HepG2 (cell line): ENCODE measurements around the gene BCAT1. TPM values are rescaled to one million over a fixed set of nuclear protein-coding genes. Genes with fewer than 3 reads are reported as not detected.

ENCODE experiments used
- ATAC-seq: fragments of 200-7000 bp; cut with Tn5 transposase; 3 replicates; pipeline ENCODE4 v1.9.1; 2020; ENCODE audit warnings: mild to moderate bottlenecking, moderate library complexity
- BruUV-seq: library from RNA; stranded (reverse); fragments of 400-500 nt; replicated peaks from 2 replicates; lab custom pipeline; 2021; lab: Mats Ljungman, UMichigan
- CTCF ChIA-PET: fragments of 300-600 bp; formaldehyde crosslinking; extraction: SDS; loops from one replicate; lab custom pipeline; 2021; ENCODE audit warnings: low total read pairs, inconsistent platforms, low intra/inter-chr PET ratio; lab: Yijun Ruan, JAX
- POLR2A ChIA-PET: fragments of 350-600 bp; sonication (Branson Sonifier 250); formaldehyde crosslinking; loops from one replicate; lab custom pipeline; 2020; ENCODE audit warnings: antibody characterized with exemption, inconsistent platforms; lab: Yijun Ruan, JAX
- DNase-seq: peaks from one replicate; pipeline ENCODE4 v3.0.0-alpha.2; 2015; ENCODE audit warnings: low spot score
- FAIRE-seq: peaks from 3 replicates; lab custom pipeline; 2011; peaks lifted over from hg19 to GRCh38; lab: Jason Lieb, UNC
- H2AFZ ChIP-seq: one replicate; pipeline ENCODE4 v1.6.1; 2011; ENCODE audit warnings: low read length, inconsistent platforms
- H3K27ac ChIP-seq: fragments of 300-600 bp; 3 replicates; pipeline ENCODE4 v1.8.0; 2011; ENCODE audit warnings: mixed run types, mild to moderate bottlenecking, mixed read lengths, low read length, inconsistent platforms; ENCODE audit not compliant: insufficient read depth; ENCODE audit errors: extremely low read length
- H3K27me3 ChIP-seq, 2 experiments: fragments of 200-600 bp in 1 of 2; 2 replicates in 1 of 2; 3 replicates in 1 of 2; pipeline versions ENCODE4 v1.6.0 to v1.8.0; 2011; ENCODE audit warnings: low read length in 2 of 2, mild to moderate bottlenecking in 2 of 2, moderate library complexity in 2 of 2, inconsistent platforms in 1 of 2; ENCODE audit not compliant: insufficient read depth in 2 of 2, control insufficient read depth in 1 of 2
- H3K36me3 ChIP-seq, 2 experiments: fragments of 200-600 bp in 1 of 2; replicated peaks in 1 of 2; 2 replicates in 1 of 2; 3 replicates in 1 of 2; pipeline versions ENCODE4 v1.5.1 to v1.8.0; 2011; ENCODE audit warnings: low read length in 2 of 2, inconsistent platforms in 1 of 2; ENCODE audit not compliant: insufficient read depth in 2 of 2, control insufficient read depth in 1 of 2
- H3K4me1 ChIP-seq: 2 replicates; pipeline ENCODE4 v1.5.1; 2012; ENCODE audit warnings: low read length, inconsistent platforms; ENCODE audit not compliant: insufficient read depth
- H3K4me2 ChIP-seq: 2 replicates; pipeline ENCODE4 v1.6.0; 2011; ENCODE audit warnings: low read depth, low read length, inconsistent platforms
- H3K4me3 ChIP-seq, 3 experiments: fragments of 200-600 bp in 1 of 3; sonication (generic), shearing (Covaris generic) in 1 of 3; replicated peaks in 1 of 3; 2 replicates each; pipeline ENCODE4 v1.5.1; 2011 to 2016; ENCODE audit warnings: low read length in 3 of 3, inconsistent platforms in 2 of 3, low read depth in 2 of 3, mild to moderate bottlenecking in 2 of 3, control low read depth in 1 of 3, mixed read lengths in 1 of 3; ENCODE audit not compliant: insufficient read depth in 1 of 3
- H3K79me2 ChIP-seq: one replicate; pipeline ENCODE4 v1.6.1; 2011; ENCODE audit warnings: low read length, inconsistent platforms; ENCODE audit not compliant: insufficient read depth
- H3K9ac ChIP-seq: 2 replicates; pipeline ENCODE4 v1.6.0; 2011; ENCODE audit warnings: mild to moderate bottlenecking, low read depth, low read length, inconsistent platforms; ENCODE audit not compliant: insufficient read depth
- H3K9me3 ChIP-seq: 2 replicates; pipeline ENCODE4 v1.5.1; 2012; ENCODE audit warnings: mild to moderate bottlenecking, low read length
- H4K20me1 ChIP-seq: 2 replicates; pipeline ENCODE4 v1.6.0; 2011; ENCODE audit warnings: inconsistent platforms, mild to moderate bottlenecking, low read length, moderate library complexity; ENCODE audit not compliant: insufficient read depth
- BRCA1 ChIP-seq: sonication (generic); formaldehyde crosslinking; IDR thresholded peaks from 2 replicates; pipeline ENCODE4 v1.4.0; 2020; ENCODE audit warnings: missing genetic modification reagents
- ELF4 ChIP-seq: sonication (generic); formaldehyde crosslinking; IDR thresholded peaks from 2 replicates; pipeline ENCODE4 v1.5.0; 2020; ENCODE audit warnings: missing genetic modification reagents, mild to moderate bottlenecking, moderate library complexity, borderline replicate concordance
- MAZ ChIP-seq, 2 experiments: sonication (generic) in 1 of 2; formaldehyde crosslinking in 1 of 2; IDR thresholded peaks; 2 replicates each; pipeline versions ENCODE4 v1.5.0 to v1.6.1; 2012 to 2020; ENCODE audit warnings: low read depth in 2 of 2, mild to moderate bottlenecking in 2 of 2, borderline replicate concordance in 1 of 2, improper control_type of control experiment in 1 of 2, low read length in 1 of 2, missing genetic modification reagents in 1 of 2, moderate library complexity in 1 of 2
- REPIN1 ChIP-seq: sonication (generic); formaldehyde crosslinking; IDR thresholded peaks from 2 replicates; pipeline ENCODE4 v1.8.0; 2022; ENCODE audit warnings: missing genetic modification reagents, low read depth, mild to moderate bottlenecking, borderline replicate concordance
- SNAI1 ChIP-seq: sonication (generic); formaldehyde crosslinking; IDR thresholded peaks from 2 replicates; pipeline ENCODE4 v1.5.0; 2020; ENCODE audit warnings: mild to moderate bottlenecking, missing genetic modification reagents, borderline replicate concordance
- SP4 ChIP-seq: sonication (generic); formaldehyde crosslinking; IDR thresholded peaks from 2 replicates; pipeline ENCODE4 v1.8.1; 2023; ENCODE audit warnings: mild to moderate bottlenecking, missing genetic modification reagents
- TBP ChIP-seq: sonication (generic); formaldehyde crosslinking; IDR thresholded peaks from 2 replicates; pipeline ENCODE4 v1.5.0; 2020; ENCODE audit warnings: missing genetic modification reagents
- WGBS: methylation state at CpG from one replicate; pipeline ENCODE4 v1.1.6; 2017; ENCODE audit warnings: low lambda C conversion rate; 5-methylcytosine and 5-hydroxymethylcytosine counted together
- in situ Hi-C: cut with HindIII; loops from 2 replicates; pipeline ENCODE4 v1.10.0; 2017; ENCODE audit warnings: low pct_unique_long_range_greater_than_20kb; ENCODE audit not compliant: extremely low pct_ligation_motif_present
- intact Hi-C: fragments of 100-400 bp; cut with micrococcal nuclease; formaldehyde crosslinking; loops from one replicate; pipeline ENCODE4 v1.10.0; 2022; ENCODE audit not compliant: unreplicated experiment
- polyA plus RNA-seq, 8 experiments: library from polyadenylated mRNA; depleted of rRNA in 3 of 8; stranded (reverse) in 7 of 8; unstranded in 1 of 8; fragments of >200 nt; fragmentation: Illumina TruSeq in 4 of 8; extraction: Trizol in 4 of 8; gene quantifications; 2 replicates each; pipeline versions ENCODE4 v1.2.1 to v1.2.3, GENCODE V29; 2011 to 2016; ENCODE audit warnings: low read depth in 4 of 8, missing spikeins in 1 of 8, mixed read lengths in 1 of 8; ENCODE audit not compliant: insufficient read depth in 1 of 8
- total RNA-seq, 5 experiments: library from RNA; depleted of rRNA; stranded (reverse); fragments of >200 nt; fragmentation: Illumina TruSeq; extraction: Trizol; gene quantifications; 2 replicates each; pipeline ENCODE4 v1.2.3, GENCODE V29; 2016; ENCODE audit warnings: low read depth in 1 of 5
- TF ChIP-seq, protein P1 (sequence below): IDR thresholded peaks from 2 replicates; pipeline ENCODE4 v1.6.1; 2016; ENCODE audit warnings: low read depth
- TF ChIP-seq, protein P2 (sequence below): sonication (generic); formaldehyde crosslinking; IDR thresholded peaks from 2 replicates; pipeline ENCODE4 v1.4.0; 2020; ENCODE audit warnings: missing genetic modification reagents
- TF ChIP-seq, protein P3 (sequence below): sonication (generic); formaldehyde crosslinking; IDR thresholded peaks from 2 replicates; pipeline ENCODE4 v1.4.0; 2020; ENCODE audit warnings: missing genetic modification reagents, borderline replicate concordance
- TF ChIP-seq, protein P4 (sequence below): sonication (generic); formaldehyde crosslinking; IDR thresholded peaks from 2 replicates; pipeline ENCODE4 v1.5.0; 2020; ENCODE audit warnings: mild to moderate bottlenecking, low read depth, missing genetic modification reagents, borderline replicate concordance

The BCAT1 gene
- total and polyA plus RNA-seq, 2 of the 13 experiments (the other 11 are each of a cell fraction or from before 2014, with no cell fraction given), result 8.0 to 75.5 TPM

DNA sequence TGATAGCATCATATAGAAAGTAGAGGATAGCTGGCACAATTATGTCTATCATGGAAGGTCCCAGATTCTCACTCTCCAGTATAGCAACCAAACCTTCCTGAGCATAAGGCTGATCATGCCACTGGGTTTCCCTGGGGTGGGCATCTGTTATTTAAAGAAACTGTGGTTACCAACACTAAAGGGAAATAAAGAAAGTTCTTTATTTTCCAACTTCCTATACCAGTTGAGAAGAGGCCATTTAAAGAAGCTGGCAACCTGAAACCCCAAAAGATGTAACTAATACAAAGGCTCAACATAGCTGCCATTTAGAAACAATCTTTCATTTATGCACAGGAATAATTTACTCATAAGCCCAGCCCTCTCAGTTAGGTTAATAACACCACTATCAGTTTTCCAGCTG, 3.1 kb downstream of the BCAT1 start (continued):
- TF ChIP-seq REPIN1 (CRISPR knock-in tag) (no peak), SP4 (CRISPR knock-in tag) (no peak)
- TF ChIP-seq, protein P1, sequence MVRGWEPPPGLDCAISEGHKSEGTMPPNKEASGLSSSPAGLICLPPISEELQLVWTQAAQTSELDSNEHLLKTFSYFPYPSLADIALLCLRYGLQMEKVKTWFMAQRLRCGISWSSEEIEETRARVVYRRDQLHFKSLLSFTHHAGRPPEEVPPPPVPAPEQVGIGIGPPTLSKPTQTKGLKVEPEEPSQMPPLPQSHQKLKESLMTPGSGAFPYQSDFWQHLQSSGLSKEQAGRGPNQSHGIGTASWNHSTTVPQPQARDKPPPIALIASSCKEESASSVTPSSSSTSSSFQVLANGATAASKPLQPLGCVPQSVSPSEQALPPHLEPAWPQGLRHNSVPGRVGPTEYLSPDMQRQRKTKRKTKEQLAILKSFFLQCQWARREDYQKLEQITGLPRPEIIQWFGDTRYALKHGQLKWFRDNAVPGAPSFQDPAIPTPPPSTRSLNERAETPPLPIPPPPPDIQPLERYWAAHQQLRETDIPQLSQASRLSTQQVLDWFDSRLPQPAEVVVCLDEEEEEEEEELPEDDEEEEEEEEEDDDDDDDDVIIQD (CRISPR knock-in tag), result no peak

DNA sequence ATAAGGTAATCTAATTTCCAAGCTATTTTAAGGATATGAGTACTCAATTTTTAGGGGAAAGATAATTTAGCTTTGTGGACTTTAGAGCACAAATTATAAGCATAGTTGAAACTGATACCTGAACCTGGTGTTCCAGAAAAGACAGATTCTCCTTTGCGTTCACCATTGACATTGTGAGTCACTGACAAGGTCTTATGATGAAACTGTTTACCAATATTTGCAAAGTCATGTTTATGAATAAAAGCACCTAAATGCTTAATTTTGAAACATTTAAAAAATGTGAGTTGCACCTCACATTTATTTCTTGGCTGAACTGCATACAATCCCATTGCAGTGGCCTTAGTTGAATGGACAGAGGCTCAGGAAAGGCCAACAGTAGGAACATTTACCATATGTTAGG, 3.9 kb downstream of the BCAT1 start:
- POLR2A ChIA-PET, result no interaction called here
- DNase-seq (no peak), ATAC-seq (no peak), FAIRE-seq (no peak)
- intact Hi-C loops, result no loop called here
- no peaks in the 10 kb centered on the region for H4K20me1 ChIP-seq
- H3K4me3 ChIP-seq, result no peak overlapping the region
- no peak overlapping the region for H3K9ac ChIP-seq
- H3K4me2 ChIP-seq, result no peak overlapping the region
- no peaks in the 10 kb centered on the region; a peak in 1 of 5 replicates for H3K27me3 ChIP-seq
- CTCF ChIA-PET, result no interaction called here
- no peaks in the 10 kb centered on the region; a peak in 2 of 5 replicates for H3K36me3 ChIP-seq
- no peak overlapping the region for H2AFZ ChIP-seq
- in situ Hi-C loops, result no loop called here
- H3K79me2 ChIP-seq, result peaks cover 44% of the 10 kb centered on the region
- no peaks in the 10 kb centered on the region for H3K9me3 ChIP-seq
- H3K27ac ChIP-seq, result no peak overlapping the region
- peaks cover 55% of the 10 kb centered on the region for H3K4me1 ChIP-seq
- BruUV-seq, result no TSS peak
- WGBS, result 100% methylated on average over 1 of the region's 1 CpG
- TF ChIP-seq TBP (CRISPR knock-in tag), result no peak
- TF ChIP-seq, protein P2, sequence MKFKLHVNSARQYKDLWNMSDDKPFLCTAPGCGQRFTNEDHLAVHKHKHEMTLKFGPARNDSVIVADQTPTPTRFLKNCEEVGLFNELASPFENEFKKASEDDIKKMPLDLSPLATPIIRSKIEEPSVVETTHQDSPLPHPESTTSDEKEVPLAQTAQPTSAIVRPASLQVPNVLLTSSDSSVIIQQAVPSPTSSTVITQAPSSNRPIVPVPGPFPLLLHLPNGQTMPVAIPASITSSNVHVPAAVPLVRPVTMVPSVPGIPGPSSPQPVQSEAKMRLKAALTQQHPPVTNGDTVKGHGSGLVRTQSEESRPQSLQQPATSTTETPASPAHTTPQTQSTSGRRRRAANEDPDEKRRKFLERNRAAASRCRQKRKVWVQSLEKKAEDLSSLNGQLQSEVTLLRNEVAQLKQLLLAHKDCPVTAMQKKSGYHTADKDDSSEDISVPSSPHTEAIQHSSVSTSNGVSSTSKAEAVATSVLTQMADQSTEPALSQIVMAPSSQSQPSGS (CRISPR knock-in tag), result no peak
- TF ChIP-seq, protein P3, sequence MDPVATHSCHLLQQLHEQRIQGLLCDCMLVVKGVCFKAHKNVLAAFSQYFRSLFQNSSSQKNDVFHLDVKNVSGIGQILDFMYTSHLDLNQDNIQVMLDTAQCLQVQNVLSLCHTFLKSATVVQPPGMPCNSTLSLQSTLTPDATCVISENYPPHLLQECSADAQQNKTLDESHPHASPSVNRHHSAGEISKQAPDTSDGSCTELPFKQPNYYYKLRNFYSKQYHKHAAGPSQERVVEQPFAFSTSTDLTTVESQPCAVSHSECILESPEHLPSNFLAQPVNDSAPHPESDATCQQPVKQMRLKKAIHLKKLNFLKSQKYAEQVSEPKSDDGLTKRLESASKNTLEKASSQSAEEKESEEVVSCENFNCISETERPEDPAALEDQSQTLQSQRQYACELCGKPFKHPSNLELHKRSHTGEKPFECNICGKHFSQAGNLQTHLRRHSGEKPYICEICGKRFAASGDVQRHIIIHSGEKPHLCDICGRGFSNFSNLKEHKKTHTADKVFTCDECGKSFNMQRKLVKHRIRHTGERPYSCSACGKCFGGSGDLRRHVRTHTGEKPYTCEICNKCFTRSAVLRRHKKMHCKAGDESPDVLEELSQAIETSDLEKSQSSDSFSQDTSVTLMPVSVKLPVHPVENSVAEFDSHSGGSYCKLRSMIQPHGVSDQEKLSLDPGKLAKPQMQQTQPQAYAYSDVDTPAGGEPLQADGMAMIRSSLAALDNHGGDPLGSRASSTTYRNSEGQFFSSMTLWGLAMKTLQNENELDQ, result no peak
- TF ChIP-seq ELF4 (CRISPR knock-in tag), result no peak
- TF ChIP-seq, protein P4, sequence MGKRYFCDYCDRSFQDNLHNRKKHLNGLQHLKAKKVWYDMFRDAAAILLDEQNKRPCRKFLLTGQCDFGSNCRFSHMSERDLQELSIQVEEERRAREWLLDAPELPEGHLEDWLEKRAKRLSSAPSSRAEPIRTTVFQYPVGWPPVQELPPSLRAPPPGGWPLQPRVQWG (CRISPR knock-in tag), result no peak
- TF ChIP-seq BRCA1 (CRISPR knock-in tag), result no peak
- no peak for TF ChIP-seq SNAI1 (CRISPR knock-in tag)
- TF ChIP-seq MAZ (IDR thresholded peaks at IDR 0.05; ENCODE audit: borderline replicate concordance, low read depth, low read length), result no peak
- TF ChIP-seq MAZ (CRISPR knock-in tag; IDR thresholded peaks at IDR 0.05; ENCODE audit: low read depth), result no peak
